SH-SY5Y (cell line): ENCODE results near the gene RHPN2.

Experiments
- GATA2 ChIP-seq: IDR thresholded peaks from 2 replicates; pipeline ENCODE4 v1.6.1; 2011; ENCODE audit warnings: mild to moderate bottlenecking, low read depth, low read length
- GATA3 ChIP-seq: IDR thresholded peaks from 2 replicates; pipeline ENCODE4 v1.6.1; 2011; ENCODE audit warnings: low read depth, mild to moderate bottlenecking, low read length, moderate library complexity

- no peak for TF ChIP-seq GATA3
- no peak for TF ChIP-seq GATA2
Observed at GRCh38 chr19:33062902-33063301, 1.8 kb downstream of the RHPN2 start.
